SK-N-MC (cell line): ENCODE results near the gene ADK.

Experiments
- EZH2 ChIP-seq: fragments of 200-600 bp; sonication (generic); IDR thresholded peaks from one replicate; pipeline ENCODE4 v1.6.1; 2017; ENCODE audit warnings: antibody characterized with exemption
- POLR2AphosphoS5 ChIP-seq: IDR thresholded peaks from 2 replicates; pipeline ENCODE4 v1.6.1; 2012; ENCODE audit warnings: mild to moderate bottlenecking, low read depth, low read length, borderline replicate concordance

GRCh38 chr10:74582566-74582965 is 431.5 kb downstream of the ADK start:
- TF ChIP-seq POLR2AphosphoS5 (no peak), EZH2 (no peak)
